GM12878 (cell line): ENCODE results near the gene B3GNT4. TPM values are rescaled to one million over a fixed set of nuclear protein-coding genes. Genes with fewer than 3 reads are reported as not detected.

Experiments
- BACH1 ChIP-seq: fragments of 450-650 bp; IDR thresholded peaks from 2 replicates; pipeline ENCODE4 v1.6.1; 2017; ENCODE audit warnings: mild to moderate bottlenecking, borderline replicate concordance
- EGR1 ChIP-seq, 2 experiments: IDR thresholded peaks; 1 replicate in 1 of 2; 2 replicates in 1 of 2; pipeline ENCODE4 v1.6.1; 2011 to 2012; ENCODE audit warnings: low read depth in 2 of 2, low read length in 2 of 2, borderline replicate concordance in 1 of 2, mild to moderate bottlenecking in 1 of 2, moderate library complexity in 1 of 2
- FOXM1 ChIP-seq: IDR thresholded peaks from 2 replicates; pipeline ENCODE4 v1.6.1; 2012; ENCODE audit warnings: low read depth, mild to moderate bottlenecking, inconsistent platforms, low read length, moderate library complexity
- HDAC6 ChIP-seq: fragments of 200-600 bp; sonication (generic); IDR thresholded peaks from one replicate; pipeline ENCODE4 v1.8.0; 2017; ENCODE audit warnings: antibody characterized with exemption; ENCODE audit not compliant: unreplicated experiment
- JUNB ChIP-seq: IDR thresholded peaks from 2 replicates; pipeline ENCODE4 v1.6.1; 2016; ENCODE audit warnings: antibody characterized with exemption, mild to moderate bottlenecking
- JUND ChIP-seq: IDR thresholded peaks from 2 replicates; pipeline ENCODE4 v1.6.1; 2012; ENCODE audit warnings: low read depth, mild to moderate bottlenecking, low read length, improper control_type of control experiment, moderate library complexity
- MEF2A ChIP-seq: IDR thresholded peaks from 2 replicates; pipeline ENCODE4 v1.6.1; 2011; ENCODE audit warnings: low read depth, mild to moderate bottlenecking, low read length, moderate library complexity; ENCODE audit not compliant: insufficient read depth
- MTA3 ChIP-seq: IDR thresholded peaks from 2 replicates; pipeline ENCODE4 v1.6.1; 2012; ENCODE audit warnings: low read length, inconsistent platforms, borderline replicate concordance
- MXI1 ChIP-seq: fragments of 150-350 bp; IDR thresholded peaks from 2 replicates; pipeline ENCODE4 v1.6.1; 2011; ENCODE audit warnings: low read depth, mild to moderate bottlenecking, inconsistent platforms, low read length, improper control_type of control experiment
- NR2C1 ChIP-seq: fragments of 450-650 bp; IDR thresholded peaks from 2 replicates; pipeline ENCODE4 v1.6.1; 2017; ENCODE audit warnings: antibody characterized with exemption, mild to moderate bottlenecking, moderate library complexity
- RAD51 ChIP-seq: fragments of 450-650 bp; IDR thresholded peaks from 2 replicates; pipeline ENCODE4 v1.6.1; 2016; ENCODE audit warnings: moderate library complexity, mild to moderate bottlenecking, inconsistent platforms
- RBBP5 ChIP-seq: fragments of 200-600 bp; sonication (generic); conservative IDR thresholded peaks from 2 replicates; pipeline ENCODE4 v1.6.1; 2016
- SREBF2 ChIP-seq: IDR thresholded peaks from 2 replicates; pipeline ENCODE4 v1.6.1; 2012; ENCODE audit warnings: mild to moderate bottlenecking, low read length
- SRF ChIP-seq, 2 experiments: IDR thresholded peaks; 2 replicates each; pipeline ENCODE4 v1.6.1; 2011; ENCODE audit warnings: low read depth in 2 of 2, low read length in 2 of 2, mild to moderate bottlenecking in 1 of 2, moderate library complexity in 1 of 2
- STAT1 ChIP-seq: fragments of 450-650 bp; conservative IDR thresholded peaks from 2 replicates; pipeline ENCODE4 v1.6.1; 2014; ENCODE audit warnings: antibody characterized with exemption, mild to moderate bottlenecking
- TARDBP ChIP-seq: IDR thresholded peaks from 2 replicates; pipeline ENCODE4 v1.6.1; 2016; ENCODE audit warnings: borderline replicate concordance
- TBL1XR1 ChIP-seq: IDR thresholded peaks from 2 replicates; pipeline ENCODE4 v1.6.1; 2012; ENCODE audit warnings: low read depth, low read length, improper control_type of control experiment
- TCF3 ChIP-seq: IDR thresholded peaks from 2 replicates; pipeline ENCODE4 v1.6.1; 2012; ENCODE audit warnings: low read depth, mild to moderate bottlenecking, low read length, borderline replicate concordance; ENCODE audit not compliant: insufficient read depth
- ZNF384 ChIP-seq: IDR thresholded peaks from 2 replicates; pipeline ENCODE4 v1.6.1; 2012; ENCODE audit warnings: low read depth, mild to moderate bottlenecking, low read length, improper control_type of control experiment, borderline replicate concordance
- ZSCAN29 ChIP-seq: fragments of 450-650 bp; IDR thresholded peaks from 2 replicates; pipeline ENCODE4 v1.6.1; 2017; ENCODE audit warnings: mild to moderate bottlenecking, moderate library complexity
- polyA plus RNA-seq, 11 experiments: library from polyadenylated mRNA; depleted of rRNA in 4 of 11; unstranded in 6 of 11; stranded (reverse) in 5 of 11; fragments of >200 nt; fragmentation: Nextera tagmentation in 4 of 11; fragmentation: Illumina TruSeq in 1 of 11; extraction: Ambion mirVana in 4 of 11; extraction: Trizol in 1 of 11; gene quantifications; 1 replicate in 1 of 11; 2 replicates in 10 of 11; pipeline versions ENCODE4 v1.2.1 to v1.2.3, GENCODE V29; 2011 to 2016; ENCODE audit warnings: inconsistent platforms in 2 of 11, missing spikeins in 2 of 11, low read depth in 1 of 11
- total RNA-seq, 4 experiments: library from RNA; depleted of rRNA in 3 of 4; stranded (reverse); fragments of >200 nt in 3 of 4; fragmentation: Illumina TruSeq in 1 of 4; extraction: Trizol in 1 of 4; gene quantifications; 2 replicates each; pipeline versions ENCODE4 v1.2.1 to v1.2.3, GENCODE V29; 2013 to 2021
- TF ChIP-seq, protein P1 (sequence below): IDR thresholded peaks from 2 replicates; pipeline ENCODE4 v1.6.1; 2011; ENCODE audit warnings: mild to moderate bottlenecking, low read depth, low read length, moderate library complexity; ENCODE audit not compliant: insufficient replicate concordance
- TF ChIP-seq, protein P2 (sequence below): fragments of 450-650 bp; IDR thresholded peaks from 2 replicates; pipeline ENCODE4 v1.6.1; 2014; ENCODE audit warnings: mild to moderate bottlenecking
- TF ChIP-seq, protein P3 (sequence below): IDR thresholded peaks from 2 replicates; pipeline ENCODE4 v1.6.1; 2012; ENCODE audit warnings: improper control_type of control experiment, low read depth, low read length; ENCODE audit not compliant: insufficient replicate concordance

Gene B3GNT4
- total and polyA plus RNA-seq, 10 of the 15 experiments (the other 5 are each of a cell fraction or from before 2014, with no cell fraction given) = 0.04 to 0.95 (median 0.88) TPM; not detected in 7

DNA sequence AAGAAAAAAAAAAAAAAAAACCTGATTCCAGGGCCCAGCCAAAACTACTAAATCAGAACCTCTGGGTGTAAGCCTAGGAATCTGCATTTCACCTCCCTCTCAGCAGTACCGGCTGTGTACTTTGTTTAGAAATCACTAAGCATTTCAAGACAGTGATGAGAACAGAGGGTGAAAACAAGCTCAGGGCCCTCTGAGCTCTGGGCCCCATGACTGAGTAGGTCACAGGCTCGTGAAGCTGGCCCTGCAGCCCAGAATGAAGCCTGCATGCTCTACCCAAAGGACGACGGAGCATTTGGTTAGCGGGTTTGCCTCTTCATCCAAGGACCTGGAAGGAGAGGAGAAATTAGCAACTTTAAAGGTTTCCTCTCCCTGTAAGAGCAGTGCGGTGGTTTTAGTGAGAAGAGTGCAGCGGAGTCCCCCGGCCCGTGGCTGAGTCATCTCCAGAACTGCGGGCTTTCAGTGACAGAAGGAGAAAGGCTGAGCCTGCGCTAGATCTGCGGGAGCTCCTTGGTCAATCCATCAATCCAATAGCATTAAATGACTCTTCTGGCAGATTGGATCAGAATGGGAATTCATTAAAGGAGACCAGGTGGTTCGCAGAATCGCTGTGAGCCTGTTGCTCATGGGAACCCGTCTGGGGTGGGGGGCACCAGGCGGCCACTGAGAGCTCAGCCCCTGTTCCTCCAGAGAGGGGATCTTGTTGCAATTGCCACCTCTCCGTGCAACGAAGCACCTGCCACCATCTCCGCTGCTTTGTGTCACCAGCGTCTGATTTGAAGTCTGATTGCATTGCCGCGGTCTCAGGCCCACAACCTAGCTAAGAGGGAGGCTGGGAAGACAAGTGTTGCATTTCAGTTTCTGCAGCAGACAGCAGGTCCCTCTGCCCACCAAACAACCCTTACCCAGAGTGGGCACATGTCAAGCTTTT, 36.8 kb upstream of the B3GNT4 start (continued):
- TF ChIP-seq TARDBP = no peak; the same call in 1 of the 2 replicates
- TF ChIP-seq FOXM1 = peak; percentile 74
- no peak for TF ChIP-seq BACH1
- no peak for TF ChIP-seq RAD51
- 0 out of 2 replicates have a peak, but pooled peaks have one; percentile 42 for TF ChIP-seq MEF2A
- TF ChIP-seq RBBP5 = no peak
- 0 out of 4 replicates have a peak, but pooled peaks of 1 of the 2 experiments have one; percentile 10 for TF ChIP-seq SRF (IDR thresholded peaks at IDR 0.05; ENCODE audit: low read depth in 2 of 2, low read length in 2 of 2)
- no peak for TF ChIP-seq HDAC6
- peak; percentile 74 for TF ChIP-seq JUND
- peak; percentile 92 for TF ChIP-seq JUNB
- TF ChIP-seq STAT1 = no peak
- TF ChIP-seq, protein P1, sequence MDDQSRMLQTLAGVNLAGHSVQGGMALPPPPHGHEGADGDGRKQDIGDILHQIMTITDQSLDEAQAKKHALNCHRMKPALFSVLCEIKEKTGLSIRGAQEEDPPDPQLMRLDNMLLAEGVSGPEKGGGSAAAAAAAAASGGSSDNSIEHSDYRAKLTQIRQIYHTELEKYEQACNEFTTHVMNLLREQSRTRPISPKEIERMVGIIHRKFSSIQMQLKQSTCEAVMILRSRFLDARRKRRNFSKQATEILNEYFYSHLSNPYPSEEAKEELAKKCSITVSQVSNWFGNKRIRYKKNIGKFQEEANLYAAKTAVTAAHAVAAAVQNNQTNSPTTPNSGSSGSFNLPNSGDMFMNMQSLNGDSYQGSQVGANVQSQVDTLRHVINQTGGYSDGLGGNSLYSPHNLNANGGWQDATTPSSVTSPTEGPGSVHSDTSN = no peak
- TF ChIP-seq NR2C1 = no peak
- no peak for TF ChIP-seq TBL1XR1
- no peak for TF ChIP-seq MXI1
- TF ChIP-seq ZSCAN29 = no peak
- TF ChIP-seq EGR1 (IDR thresholded peaks at IDR 0.05; ENCODE audit: borderline replicate concordance in 1 of 2, low read depth in 2 of 2, low read length in 2 of 2) = no peak
- TF ChIP-seq SREBF2 = no peak
- TF ChIP-seq ZNF384 = peak; percentile 74
- TF ChIP-seq MTA3 = no peak
- TF ChIP-seq, protein P2, sequence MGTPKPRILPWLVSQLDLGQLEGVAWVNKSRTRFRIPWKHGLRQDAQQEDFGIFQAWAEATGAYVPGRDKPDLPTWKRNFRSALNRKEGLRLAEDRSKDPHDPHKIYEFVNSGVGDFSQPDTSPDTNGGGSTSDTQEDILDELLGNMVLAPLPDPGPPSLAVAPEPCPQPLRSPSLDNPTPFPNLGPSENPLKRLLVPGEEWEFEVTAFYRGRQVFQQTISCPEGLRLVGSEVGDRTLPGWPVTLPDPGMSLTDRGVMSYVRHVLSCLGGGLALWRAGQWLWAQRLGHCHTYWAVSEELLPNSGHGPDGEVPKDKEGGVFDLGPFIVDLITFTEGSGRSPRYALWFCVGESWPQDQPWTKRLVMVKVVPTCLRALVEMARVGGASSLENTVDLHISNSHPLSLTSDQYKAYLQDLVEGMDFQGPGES = no peak
- 0 out of 2 replicates have a peak, but pooled peaks have one; percentile 5 for TF ChIP-seq TCF3
- TF ChIP-seq, protein P3, sequence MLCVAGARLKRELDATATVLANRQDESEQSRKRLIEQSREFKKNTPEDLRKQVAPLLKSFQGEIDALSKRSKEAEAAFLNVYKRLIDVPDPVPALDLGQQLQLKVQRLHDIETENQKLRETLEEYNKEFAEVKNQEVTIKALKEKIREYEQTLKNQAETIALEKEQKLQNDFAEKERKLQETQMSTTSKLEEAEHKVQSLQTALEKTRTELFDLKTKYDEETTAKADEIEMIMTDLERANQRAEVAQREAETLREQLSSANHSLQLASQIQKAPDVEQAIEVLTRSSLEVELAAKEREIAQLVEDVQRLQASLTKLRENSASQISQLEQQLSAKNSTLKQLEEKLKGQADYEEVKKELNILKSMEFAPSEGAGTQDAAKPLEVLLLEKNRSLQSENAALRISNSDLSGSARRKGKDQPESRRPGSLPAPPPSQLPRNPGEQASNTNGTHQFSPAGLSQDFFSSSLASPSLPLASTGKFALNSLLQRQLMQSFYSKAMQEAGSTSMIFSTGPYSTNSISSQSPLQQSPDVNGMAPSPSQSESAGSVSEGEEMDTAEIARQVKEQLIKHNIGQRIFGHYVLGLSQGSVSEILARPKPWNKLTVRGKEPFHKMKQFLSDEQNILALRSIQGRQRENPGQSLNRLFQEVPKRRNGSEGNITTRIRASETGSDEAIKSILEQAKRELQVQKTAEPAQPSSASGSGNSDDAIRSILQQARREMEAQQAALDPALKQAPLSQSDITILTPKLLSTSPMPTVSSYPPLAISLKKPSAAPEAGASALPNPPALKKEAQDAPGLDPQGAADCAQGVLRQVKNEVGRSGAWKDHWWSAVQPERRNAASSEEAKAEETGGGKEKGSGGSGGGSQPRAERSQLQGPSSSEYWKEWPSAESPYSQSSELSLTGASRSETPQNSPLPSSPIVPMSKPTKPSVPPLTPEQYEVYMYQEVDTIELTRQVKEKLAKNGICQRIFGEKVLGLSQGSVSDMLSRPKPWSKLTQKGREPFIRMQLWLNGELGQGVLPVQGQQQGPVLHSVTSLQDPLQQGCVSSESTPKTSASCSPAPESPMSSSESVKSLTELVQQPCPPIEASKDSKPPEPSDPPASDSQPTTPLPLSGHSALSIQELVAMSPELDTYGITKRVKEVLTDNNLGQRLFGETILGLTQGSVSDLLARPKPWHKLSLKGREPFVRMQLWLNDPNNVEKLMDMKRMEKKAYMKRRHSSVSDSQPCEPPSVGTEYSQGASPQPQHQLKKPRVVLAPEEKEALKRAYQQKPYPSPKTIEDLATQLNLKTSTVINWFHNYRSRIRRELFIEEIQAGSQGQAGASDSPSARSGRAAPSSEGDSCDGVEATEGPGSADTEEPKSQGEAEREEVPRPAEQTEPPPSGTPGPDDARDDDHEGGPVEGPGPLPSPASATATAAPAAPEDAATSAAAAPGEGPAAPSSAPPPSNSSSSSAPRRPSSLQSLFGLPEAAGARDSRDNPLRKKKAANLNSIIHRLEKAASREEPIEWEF = no peak
